NCI-H748 treated with DMSO at 0.1 percent for 48 hours (cell line): ENCODE results near the gene LMOD2.

Experiments used
- DNase-seq: peaks from one replicate; lab custom pipeline; 2025; lab: John Stamatoyannopoulos, UW

LMOD2 gene

GRCh38 chr7:123673137-123673732 is 17.6 kb downstream of the LMOD2 start:
- no peak for DNase-seq

GRCh38 chr7:123673752-123674398 is 18.2 kb downstream of the LMOD2 start:
- no peak for DNase-seq

- no peak for DNase-seq
Measured at GRCh38 chr7:123674399-123675180, 18.9 kb downstream of the LMOD2 start.

GRCh38 chr7:123675181-123675473 is 19.5 kb downstream of the LMOD2 start:
- DNase-seq, result no peak

GRCh38 chr7:123677061-123677715 is 21.5 kb downstream of the LMOD2 start:
- DNase-seq, result no peak

- DNase-seq, result no peak
Measured at GRCh38 chr7:123679614-123680013, 23.9 kb downstream of the LMOD2 start.

- DNase-seq, result no peak
Measured at GRCh38 chr7:123680580-123680979, 24.9 kb downstream of the LMOD2 start.

GRCh38 chr7:123681561-123681960 is 25.9 kb downstream of the LMOD2 start:
- no peak for DNase-seq

GRCh38 chr7:123682690-123683089 is 27.0 kb downstream of the LMOD2 start:
- peak; percentile 48 for DNase-seq

- no peak for DNase-seq
Measured at GRCh38 chr7:123687161-123687560, 31.5 kb downstream of the LMOD2 start.

- no peak for DNase-seq
Measured at GRCh38 chr7:123687727-123688126, 32.1 kb downstream of the LMOD2 start.

- DNase-seq, result no peak
Measured at GRCh38 chr7:123689250-123689649, 33.6 kb downstream of the LMOD2 start.

GRCh38 chr7:123690550-123690949 is 34.9 kb downstream of the LMOD2 start:
- DNase-seq, result no peak

GRCh38 chr7:123692471-123692877 is 36.8 kb downstream of the LMOD2 start:
- DNase-seq, result no peak

- no peak for DNase-seq
Measured at GRCh38 chr7:123695944-123696677, 40.4 kb downstream of the LMOD2 start.

GRCh38 chr7:123705211-123705901 is 49.7 kb downstream of the LMOD2 start:
- no peak for DNase-seq

GRCh38 chr7:123709525-123709924 is 53.9 kb downstream of the LMOD2 start:
- no peak for DNase-seq

- DNase-seq, result no peak
Measured at GRCh38 chr7:123710683-123711082, 55.0 kb downstream of the LMOD2 start.

- DNase-seq, result no peak
Measured at GRCh38 chr7:123711832-123712293, 56.2 kb downstream of the LMOD2 start.

- no peak for DNase-seq
Measured at GRCh38 chr7:123712619-123713018, 57.0 kb downstream of the LMOD2 start.
